WTC11 (cell line): ENCODE measurements around the gene LDLRAD3. TPM values are rescaled to one million over a fixed set of nuclear protein-coding genes. Genes with fewer than 3 reads are reported as not detected.

Experiments
- ATAC-seq: fragments of 200-7000 bp; cut with Tn5 transposase; 2 replicates; pipeline ENCODE4 v1.10.0; 2021; ENCODE audit warnings: mild to moderate bottlenecking, moderate library complexity
- CTCF ChIA-PET: fragments of 300-600 bp; sonication (Branson Sonifier 250); formaldehyde crosslinking; loops from one replicate; lab custom pipeline; 2021; ENCODE audit warnings: antibody characterized with exemption; lab: Charles Lee
- POLR2A ChIA-PET: fragments of 350-600 bp; sonication (Branson Sonifier 250); formaldehyde crosslinking; loops from one replicate; lab custom pipeline; 2021; ENCODE audit warnings: antibody characterized with exemption; lab: Charles Lee
- DNase-seq: peaks from one replicate; pipeline ENCODE4 v3.0.0; 2021; ENCODE audit warnings: low spot score
- H3K27ac Mint-ChIP-seq: 2 replicates; pipeline ENCODE4 v1.8.0; 2021; ENCODE audit warnings: mixed read lengths
- H3K27me3 Mint-ChIP-seq: 2 replicates; pipeline ENCODE4 v1.8.0; 2021; ENCODE audit warnings: low read depth, mild to moderate bottlenecking, moderate library complexity, mixed read lengths
- H3K36me3 Mint-ChIP-seq: 2 replicates; pipeline ENCODE4 v1.8.0; 2021; ENCODE audit warnings: mixed read lengths
- H3K4me1 Mint-ChIP-seq: 2 replicates; pipeline ENCODE4 v1.8.0; 2022; ENCODE audit warnings: mixed read lengths
- H3K4me3 Mint-ChIP-seq: 2 replicates; pipeline ENCODE4 v1.8.0; 2021; ENCODE audit warnings: mild to moderate bottlenecking, moderate library complexity, mixed read lengths
- H3K9me3 Mint-ChIP-seq: 2 replicates; pipeline ENCODE4 v1.8.0; 2021; ENCODE audit warnings: mixed read lengths
- ARID4B ChIP-seq: sonication (generic); formaldehyde crosslinking; IDR thresholded peaks from 2 replicates; pipeline ENCODE4 v1.8.0; 2023; ENCODE audit warnings: missing genetic modification reagents, mild to moderate bottlenecking, borderline replicate concordance
- CREM ChIP-seq: sonication (generic); formaldehyde crosslinking; IDR thresholded peaks from 2 replicates; pipeline ENCODE4 v1.8.1; 2022; ENCODE audit warnings: mild to moderate bottlenecking, missing genetic modification reagents, moderate library complexity
- CTCF ChIP-seq: fragments of 200-600 bp; IDR thresholded peaks from 2 replicates; pipeline ENCODE4 v1.8.0; 2022; ENCODE audit warnings: antibody characterized with exemption
- ELF4 ChIP-seq: sonication (generic); formaldehyde crosslinking; IDR thresholded peaks from 2 replicates; pipeline ENCODE4 v1.8.1; 2022; ENCODE audit warnings: low read depth, mild to moderate bottlenecking, moderate library complexity, missing genetic modification reagents
- GTF2I ChIP-seq: fragments of 250-450 bp; sonication (Bioruptor Pico); conservative IDR thresholded peaks from 2 replicates; pipeline ENCODE4 v1.4.0; 2021; ENCODE audit warnings: mild to moderate bottlenecking
- IRF2 ChIP-seq: sonication (generic); formaldehyde crosslinking; IDR thresholded peaks from 2 replicates; pipeline ENCODE4 v1.8.0; 2022; ENCODE audit warnings: low read depth, missing genetic modification reagents, borderline replicate concordance
- NFE2L1 ChIP-seq: sonication (generic); formaldehyde crosslinking; IDR thresholded peaks from 2 replicates; pipeline ENCODE4 v1.8.1; 2023; ENCODE audit warnings: missing genetic modification reagents
- PRRX2 ChIP-seq: fragments of 250-450 bp; sonication (Bioruptor Pico); IDR thresholded peaks from 2 replicates; pipeline ENCODE4 v1.8.0; 2021; ENCODE audit warnings: mild to moderate bottlenecking
- RORB ChIP-seq: fragments of 250-450 bp; sonication (Bioruptor Pico); IDR thresholded peaks from 2 replicates; pipeline ENCODE4 v1.9.0; 2021; ENCODE audit warnings: mild to moderate bottlenecking
- SP1 ChIP-seq: sonication (generic); formaldehyde crosslinking; conservative IDR thresholded peaks from 2 replicates; pipeline ENCODE4 v1.8.1; 2022; ENCODE audit warnings: missing genetic modification reagents
- ZNF219 ChIP-seq: sonication (generic); formaldehyde crosslinking; IDR thresholded peaks from 2 replicates; pipeline ENCODE4 v1.8.0; 2023; ENCODE audit warnings: missing genetic modification reagents, mild to moderate bottlenecking, borderline replicate concordance
- ZNF281 ChIP-seq: sonication (generic); formaldehyde crosslinking; IDR thresholded peaks from 2 replicates; pipeline ENCODE4 v1.8.0; 2023; ENCODE audit warnings: mild to moderate bottlenecking, missing genetic modification reagents
- ZNF317 ChIP-seq: sonication (generic); formaldehyde crosslinking; IDR thresholded peaks from 2 replicates; pipeline ENCODE4 v1.8.1; 2023; ENCODE audit warnings: low read depth, mild to moderate bottlenecking, moderate library complexity, missing genetic modification reagents, borderline replicate concordance
- ZNF423 ChIP-seq: fragments of 250-450 bp; sonication (Bioruptor Pico); IDR thresholded peaks from 2 replicates; pipeline ENCODE4 v2.1.2; 2022; ENCODE audit warnings: mild to moderate bottlenecking, moderate library complexity
- total RNA-seq: library from RNA; stranded (reverse); gene quantifications from 3 replicates; pipeline ENCODE4 v1.2.3, GENCODE V29; 2021
- TF ChIP-seq, protein P1 (sequence below): sonication (generic); formaldehyde crosslinking; IDR thresholded peaks from 2 replicates; pipeline ENCODE4 v1.8.1; 2022; ENCODE audit warnings: low read depth, mild to moderate bottlenecking, moderate library complexity, missing genetic modification reagents, borderline replicate concordance
- TF ChIP-seq, protein P2 (sequence below): fragments of 250-450 bp; sonication (Bioruptor Pico); IDR thresholded peaks from 2 replicates; pipeline ENCODE4 v1.9.0; 2021; ENCODE audit warnings: mild to moderate bottlenecking, borderline replicate concordance
- TF ChIP-seq, protein P3 (sequence below): sonication (generic); formaldehyde crosslinking; IDR thresholded peaks from 2 replicates; pipeline ENCODE4 v1.8.0; 2022; ENCODE audit warnings: missing genetic modification reagents

LDLRAD3 gene
- total RNA-seq, 1 experiment from 2014 or later = 14.5 TPM

DNA sequence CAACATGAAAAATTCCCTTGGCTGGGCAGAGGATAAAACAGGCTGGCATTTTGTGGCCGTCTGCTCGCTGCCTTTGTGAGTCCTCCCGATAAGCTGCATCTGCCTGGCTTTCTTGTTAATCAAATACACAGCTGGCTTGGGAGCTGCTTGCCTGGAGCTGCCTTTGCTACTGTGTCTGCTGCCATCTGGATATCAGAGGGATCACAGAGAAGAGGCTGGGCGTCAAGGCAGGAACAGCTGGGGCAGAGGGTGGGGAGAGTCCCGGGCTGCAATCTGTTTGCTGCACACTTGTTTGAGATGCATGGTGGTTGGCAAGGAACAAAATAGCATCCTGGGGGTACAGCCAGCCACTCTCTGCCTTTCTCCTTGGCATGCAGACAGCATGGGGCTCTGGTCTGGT lies 309.4 kb downstream of the LDLRAD3 start (continued):
- no peak for TF ChIP-seq ZNF423 (CRISPR knock-in tag)

DNA sequence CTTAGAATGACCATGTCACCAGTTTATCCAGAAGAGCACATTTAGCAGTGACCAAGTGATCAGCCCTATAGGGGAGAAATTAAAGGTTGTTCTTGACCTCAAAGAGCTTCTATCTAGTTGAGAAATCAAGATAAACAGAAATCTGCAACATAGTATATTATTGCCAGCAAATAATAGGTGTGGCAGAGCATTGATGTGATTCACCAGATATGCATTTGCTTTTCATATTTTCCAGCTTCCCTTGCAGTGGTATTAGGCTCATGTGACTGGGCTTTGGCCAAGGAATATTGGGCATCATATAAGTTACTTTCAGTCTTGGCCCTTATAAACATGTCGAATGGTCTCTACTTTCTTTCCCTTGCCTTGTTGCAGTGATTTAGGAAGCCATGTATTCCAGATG lies 310.9 kb downstream of the LDLRAD3 start:
- ChIA-PET POLR2A (no interaction called here), CTCF (interaction anchor here (0.8 to 0.9 kb wide), 2 partner anchors 185 to 433 kb away, joined by 3 to 5 read pairs; no protein-coding TSS in a partner anchor)
- TF ChIP-seq ZNF317 (no peak), ARID4B (CRISPR knock-in tag) (no peak), CREM (CRISPR knock-in tag) (no peak), NFE2L1 (CRISPR knock-in tag) (no peak), CTCF (no peak), ZNF219 (CRISPR knock-in tag) (no peak), GTF2I (CRISPR knock-in tag) (no peak), ZNF281 (CRISPR knock-in tag) (no peak), IRF2 (CRISPR knock-in tag) (no peak), PRRX2 (no peak), ELF4 (CRISPR knock-in tag) (no peak), SP1 (no peak), RORB (CRISPR knock-in tag) (no peak)
- TF ChIP-seq, protein P1, sequence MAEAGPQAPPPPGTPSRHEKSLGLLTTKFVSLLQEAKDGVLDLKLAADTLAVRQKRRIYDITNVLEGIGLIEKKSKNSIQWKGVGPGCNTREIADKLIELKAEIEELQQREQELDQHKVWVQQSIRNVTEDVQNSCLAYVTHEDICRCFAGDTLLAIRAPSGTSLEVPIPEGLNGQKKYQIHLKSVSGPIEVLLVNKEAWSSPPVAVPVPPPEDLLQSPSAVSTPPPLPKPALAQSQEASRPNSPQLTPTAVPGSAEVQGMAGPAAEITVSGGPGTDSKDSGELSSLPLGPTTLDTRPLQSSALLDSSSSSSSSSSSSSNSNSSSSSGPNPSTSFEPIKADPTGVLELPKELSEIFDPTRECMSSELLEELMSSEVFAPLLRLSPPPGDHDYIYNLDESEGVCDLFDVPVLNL (CRISPR knock-in tag) = no peak
- TF ChIP-seq, protein P2, sequence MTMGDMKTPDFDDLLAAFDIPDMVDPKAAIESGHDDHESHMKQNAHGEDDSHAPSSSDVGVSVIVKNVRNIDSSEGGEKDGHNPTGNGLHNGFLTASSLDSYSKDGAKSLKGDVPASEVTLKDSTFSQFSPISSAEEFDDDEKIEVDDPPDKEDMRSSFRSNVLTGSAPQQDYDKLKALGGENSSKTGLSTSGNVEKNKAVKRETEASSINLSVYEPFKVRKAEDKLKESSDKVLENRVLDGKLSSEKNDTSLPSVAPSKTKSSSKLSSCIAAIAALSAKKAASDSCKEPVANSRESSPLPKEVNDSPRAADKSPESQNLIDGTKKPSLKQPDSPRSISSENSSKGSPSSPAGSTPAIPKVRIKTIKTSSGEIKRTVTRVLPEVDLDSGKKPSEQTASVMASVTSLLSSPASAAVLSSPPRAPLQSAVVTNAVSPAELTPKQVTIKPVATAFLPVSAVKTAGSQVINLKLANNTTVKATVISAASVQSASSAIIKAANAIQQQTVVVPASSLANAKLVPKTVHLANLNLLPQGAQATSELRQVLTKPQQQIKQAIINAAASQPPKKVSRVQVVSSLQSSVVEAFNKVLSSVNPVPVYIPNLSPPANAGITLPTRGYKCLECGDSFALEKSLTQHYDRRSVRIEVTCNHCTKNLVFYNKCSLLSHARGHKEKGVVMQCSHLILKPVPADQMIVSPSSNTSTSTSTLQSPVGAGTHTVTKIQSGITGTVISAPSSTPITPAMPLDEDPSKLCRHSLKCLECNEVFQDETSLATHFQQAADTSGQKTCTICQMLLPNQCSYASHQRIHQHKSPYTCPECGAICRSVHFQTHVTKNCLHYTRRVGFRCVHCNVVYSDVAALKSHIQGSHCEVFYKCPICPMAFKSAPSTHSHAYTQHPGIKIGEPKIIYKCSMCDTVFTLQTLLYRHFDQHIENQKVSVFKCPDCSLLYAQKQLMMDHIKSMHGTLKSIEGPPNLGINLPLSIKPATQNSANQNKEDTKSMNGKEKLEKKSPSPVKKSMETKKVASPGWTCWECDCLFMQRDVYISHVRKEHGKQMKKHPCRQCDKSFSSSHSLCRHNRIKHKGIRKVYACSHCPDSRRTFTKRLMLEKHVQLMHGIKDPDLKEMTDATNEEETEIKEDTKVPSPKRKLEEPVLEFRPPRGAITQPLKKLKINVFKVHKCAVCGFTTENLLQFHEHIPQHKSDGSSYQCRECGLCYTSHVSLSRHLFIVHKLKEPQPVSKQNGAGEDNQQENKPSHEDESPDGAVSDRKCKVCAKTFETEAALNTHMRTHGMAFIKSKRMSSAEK = no peak
- TF ChIP-seq, protein P3, sequence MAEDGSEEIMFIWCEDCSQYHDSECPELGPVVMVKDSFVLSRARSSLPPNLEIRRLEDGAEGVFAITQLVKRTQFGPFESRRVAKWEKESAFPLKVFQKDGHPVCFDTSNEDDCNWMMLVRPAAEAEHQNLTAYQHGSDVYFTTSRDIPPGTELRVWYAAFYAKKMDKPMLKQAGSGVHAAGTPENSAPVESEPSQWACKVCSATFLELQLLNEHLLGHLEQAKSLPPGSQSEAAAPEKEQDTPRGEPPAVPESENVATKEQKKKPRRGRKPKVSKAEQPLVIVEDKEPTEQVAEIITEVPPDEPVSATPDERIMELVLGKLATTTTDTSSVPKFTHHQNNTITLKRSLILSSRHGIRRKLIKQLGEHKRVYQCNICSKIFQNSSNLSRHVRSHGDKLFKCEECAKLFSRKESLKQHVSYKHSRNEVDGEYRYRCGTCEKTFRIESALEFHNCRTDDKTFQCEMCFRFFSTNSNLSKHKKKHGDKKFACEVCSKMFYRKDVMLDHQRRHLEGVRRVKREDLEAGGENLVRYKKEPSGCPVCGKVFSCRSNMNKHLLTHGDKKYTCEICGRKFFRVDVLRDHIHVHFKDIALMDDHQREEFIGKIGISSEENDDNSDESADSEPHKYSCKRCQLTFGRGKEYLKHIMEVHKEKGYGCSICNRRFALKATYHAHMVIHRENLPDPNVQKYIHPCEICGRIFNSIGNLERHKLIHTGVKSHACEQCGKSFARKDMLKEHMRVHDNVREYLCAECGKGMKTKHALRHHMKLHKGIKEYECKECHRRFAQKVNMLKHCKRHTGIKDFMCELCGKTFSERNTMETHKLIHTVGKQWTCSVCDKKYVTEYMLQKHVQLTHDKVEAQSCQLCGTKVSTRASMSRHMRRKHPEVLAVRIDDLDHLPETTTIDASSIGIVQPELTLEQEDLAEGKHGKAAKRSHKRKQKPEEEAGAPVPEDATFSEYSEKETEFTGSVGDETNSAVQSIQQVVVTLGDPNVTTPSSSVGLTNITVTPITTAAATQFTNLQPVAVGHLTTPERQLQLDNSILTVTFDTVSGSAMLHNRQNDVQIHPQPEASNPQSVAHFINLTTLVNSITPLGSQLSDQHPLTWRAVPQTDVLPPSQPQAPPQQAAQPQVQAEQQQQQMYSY (CRISPR knock-in tag) = no peak

More for the DNA sequence above, 310.9 kb downstream of the LDLRAD3 start:
- DNase-seq (no peak), ATAC-seq (no peak)
- Mint-ChIP-seq H3K36me3 (peaks cover 5% of the 10 kb centered on the region; the same call in 1 of the 2 replicates), H3K9me3 (peaks cover 27% of the 10 kb centered on the region), H3K4me1 (peaks cover 5% of the 10 kb centered on the region; the same call in 1 of the 2 replicates), H3K4me3 (no peak overlapping the region), H3K27ac (no peak overlapping the region), H3K27me3 (peaks cover 12% of the 10 kb centered on the region)
